Measurements from ENCODE around the gene KLF3.
"Not testable (repeated sequence)": the region's sequence is repeated elsewhere in the genome, so short reads cannot be mapped to it uniquely, and the experiment has no call there.

KLF3 gene

GRCh38 chr4:38663801-38664705, at the start of gene KLF3:
KLF3 (plus strand) TSS chr4:38664199; CDS start chr4:38680626, 16,427 bp downstream.
- DNase-seq (ENCODE audit: low spot score) = peak; percentile 89

- no peak for DNase-seq (ENCODE audit: low spot score)
Measured at GRCh38 chr4:38614231-38614630, 49.8 kb upstream of the KLF3 start.

- no peak for DNase-seq (ENCODE audit: low spot score)
Measured at GRCh38 chr4:38615847-38616246, 48.2 kb upstream of the KLF3 start.

- no peak for DNase-seq (ENCODE audit: low spot score)
Measured at GRCh38 chr4:38618505-38618904, 45.5 kb upstream of the KLF3 start.

- DNase-seq (ENCODE audit: low spot score) = no peak
Measured at GRCh38 chr4:38619316-38619715, 44.7 kb upstream of the KLF3 start.

GRCh38 chr4:38620065-38620464, 43.9 kb upstream of the KLF3 start:
- no peak for DNase-seq (ENCODE audit: low spot score)

- no peak for DNase-seq (ENCODE audit: low spot score)
Measured at GRCh38 chr4:38620527-38621027, 43.4 kb upstream of the KLF3 start.

GRCh38 chr4:38621028-38621684, 42.8 kb upstream of the KLF3 start:
- no peak for DNase-seq (ENCODE audit: low spot score)

GRCh38 chr4:38621831-38622230, 42.2 kb upstream of the KLF3 start:
- no peak for DNase-seq (ENCODE audit: low spot score)

- not testable (repeated sequence) for DNase-seq (ENCODE audit: low spot score)
Measured at GRCh38 chr4:38622340-38622739, 41.7 kb upstream of the KLF3 start.

- DNase-seq (ENCODE audit: low spot score) = no peak
Measured at GRCh38 chr4:38623260-38623659, 40.7 kb upstream of the KLF3 start.

GRCh38 chr4:38624311-38624710, 39.7 kb upstream of the KLF3 start:
- DNase-seq (ENCODE audit: low spot score) = no peak

GRCh38 chr4:38625508-38625907, 38.5 kb upstream of the KLF3 start:
- no peak for DNase-seq (ENCODE audit: low spot score)

GRCh38 chr4:38626901-38627444, 37.0 kb upstream of the KLF3 start:
- not testable (repeated sequence) for DNase-seq (ENCODE audit: low spot score)

GRCh38 chr4:38630519-38630918, 33.5 kb upstream of the KLF3 start:
- DNase-seq (ENCODE audit: low spot score) = no peak

- DNase-seq (ENCODE audit: low spot score) = no peak
Measured at GRCh38 chr4:38634047-38634759, 29.8 kb upstream of the KLF3 start.

- no peak for DNase-seq (ENCODE audit: low spot score)
Measured at GRCh38 chr4:38639242-38639641, 24.8 kb upstream of the KLF3 start.

- no peak for DNase-seq (ENCODE audit: low spot score)
Measured at GRCh38 chr4:38641811-38642210, 22.2 kb upstream of the KLF3 start.

- DNase-seq (ENCODE audit: low spot score) = no peak
Measured at GRCh38 chr4:38644201-38644600, 19.8 kb upstream of the KLF3 start.

- no peak for DNase-seq (ENCODE audit: low spot score)
Measured at GRCh38 chr4:38647101-38647819, 16.7 kb upstream of the KLF3 start.

GRCh38 chr4:38650133-38650532, 13.9 kb upstream of the KLF3 start:
- no peak for DNase-seq (ENCODE audit: low spot score)

GRCh38 chr4:38654273-38654672, 9.7 kb upstream of the KLF3 start:
- no peak for DNase-seq (ENCODE audit: low spot score)
